ENCODE measurements around the gene TOP3A.
A peak's percentile ranks its signal among the peaks of the same experiment; 100 is the strongest.

The TOP3A gene

GRCh38 chr17:18259621-18260331 is 55.0 kb downstream of the TOP3A start:
- ATAC-seq (replicated peaks) (no peak), DNase-seq (no peak)
- H3K4me3 Mint-ChIP-seq = peak overlapping the region; percentile 84 to 90
- no peaks in the 10 kb centered on the region for H3K27me3 Mint-ChIP-seq
- H3K27ac Mint-ChIP-seq = peak overlapping the region; percentile 89
- peaks cover 26 to 57% of the 10 kb centered on the region in 2 donors for H3K4me1 Mint-ChIP-seq
- H3K9me3 Mint-ChIP-seq = no peaks in the 10 kb centered on the region
- peaks cover 8 to 17% of the 10 kb centered on the region in 2 donors for H3K36me3 Mint-ChIP-seq

DNA sequence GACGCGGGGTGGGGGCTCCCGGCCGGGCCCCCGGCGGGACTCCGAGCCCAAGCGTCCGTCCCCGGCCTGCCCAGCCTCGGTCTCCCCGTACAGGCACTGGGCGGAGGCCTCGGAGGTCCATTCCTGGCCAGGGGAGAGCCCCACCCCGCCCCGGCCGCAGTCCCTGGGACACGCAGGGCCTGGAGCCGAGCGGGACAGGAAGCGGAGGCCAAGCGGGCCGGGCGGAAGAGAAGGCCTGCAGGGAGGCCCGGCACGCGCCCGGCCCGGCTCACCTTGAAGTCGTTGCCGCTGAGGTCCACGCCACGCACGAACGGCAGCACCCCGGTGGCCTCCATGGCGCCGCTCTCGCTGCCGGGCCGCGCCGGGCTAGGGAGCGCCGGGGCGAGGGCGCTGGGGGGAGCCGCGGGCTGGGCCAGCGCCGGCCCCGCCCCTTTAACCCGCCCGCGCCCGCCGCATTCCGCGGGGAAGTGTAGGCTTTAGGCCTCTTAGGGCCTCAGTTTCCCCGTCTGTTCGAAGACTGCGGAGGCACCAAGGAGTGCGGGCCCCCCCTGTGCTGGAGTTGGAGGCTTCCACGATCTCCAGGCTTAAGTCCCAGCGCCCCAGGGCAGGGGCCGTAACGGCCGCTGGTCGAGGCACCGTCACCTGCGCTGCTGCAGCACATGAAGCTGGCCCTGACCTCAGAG is 56.3 kb downstream of the TOP3A start, which contains the start of gene FLII:
FLII (minus strand) TSS at position 383 of the 683 bp plus-strand sequence; CDS start at position 335, 48 bp downstream.
- H3K27me3 Mint-ChIP-seq = no peaks in the 10 kb centered on the region
- no peaks in the 10 kb centered on the region for H3K9me3 Mint-ChIP-seq
- peaks cover 16 to 28% of the 10 kb centered on the region in 2 donors for H3K36me3 Mint-ChIP-seq
- peak within 1 kb of the TSS; percentile 87 for H3K27ac Mint-ChIP-seq
- peak; percentile 46 to 49 for ATAC-seq (replicated peaks)
- DNase-seq = peak; percentile 36
- H3K4me3 Mint-ChIP-seq = peak within 1 kb of the TSS; percentile 95 to 100
- peaks cover 26 to 57% of the 10 kb centered on the region in 2 donors for H3K4me1 Mint-ChIP-seq

GRCh38 chr17:18257982-18258355 is 56.8 kb downstream of the TOP3A start:
- DNase-seq (peak; percentile 57), ATAC-seq (replicated peaks) (peak; percentile 63 to 65)
- H3K4me1 Mint-ChIP-seq = peaks cover 26 to 54% of the 10 kb centered on the region in 2 donors
- peak overlapping the region; percentile 95 to 100 for H3K4me3 Mint-ChIP-seq
- peak overlapping the region; percentile 87 for H3K27ac Mint-ChIP-seq
- no peaks in the 10 kb centered on the region for H3K9me3 Mint-ChIP-seq
- no peaks in the 10 kb centered on the region for H3K27me3 Mint-ChIP-seq
- H3K36me3 Mint-ChIP-seq = peaks cover 15 to 28% of the 10 kb centered on the region in 2 donors

DNA sequence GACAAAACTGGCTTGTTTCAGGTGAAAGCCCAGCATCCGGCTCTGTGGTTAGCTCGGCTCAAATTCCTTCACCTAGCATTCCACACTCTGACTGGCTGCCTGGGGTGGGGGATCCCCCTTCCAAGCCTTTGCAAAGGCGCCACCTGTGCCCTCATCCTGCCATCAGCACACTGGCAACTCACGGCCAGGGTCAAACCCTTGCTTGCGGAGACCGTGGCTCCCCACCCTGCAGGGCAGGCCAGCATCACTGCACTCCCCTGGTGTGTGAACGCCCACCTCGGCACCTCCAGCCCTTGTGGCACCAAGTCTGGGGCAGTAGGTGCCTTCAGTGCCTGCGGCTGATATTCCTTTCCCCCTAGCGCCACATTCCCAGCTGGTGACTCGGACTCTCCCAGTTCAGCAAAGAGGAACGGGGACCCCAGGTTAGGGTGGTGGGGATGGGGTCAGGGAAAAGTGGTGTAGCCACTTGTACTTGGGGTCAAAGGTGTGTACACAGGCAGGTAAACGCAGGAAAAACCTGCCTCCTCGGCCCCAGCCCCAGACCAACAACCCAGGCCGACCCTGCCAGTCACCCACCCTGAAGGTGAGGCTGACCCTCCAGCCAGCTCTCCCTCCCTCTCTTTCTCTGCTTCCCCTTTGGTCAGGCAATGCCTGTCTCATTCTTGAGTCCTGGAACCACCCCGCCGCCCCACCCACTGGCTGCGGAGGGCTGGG is 57.4 kb downstream of the TOP3A start:
- Mint-ChIP-seq H3K4me3 (peak overlapping the region; percentile 95 to 100), H3K36me3 (peaks cover 20 to 33% of the 10 kb centered on the region in 2 donors), H3K4me1 (peaks cover 23 to 48% of the 10 kb centered on the region in 2 donors), H3K27ac (peak overlapping the region; percentile 87), H3K9me3 (no peaks in the 10 kb centered on the region), H3K27me3 (no peaks in the 10 kb centered on the region)
- DNase-seq = no peak
- peak; percentile 10 to 11 for ATAC-seq (replicated peaks)

- Mint-ChIP-seq H3K27ac (no peak overlapping the region), H3K27me3 (no peaks in the 10 kb centered on the region), H3K36me3 (peaks cover 24 to 38% of the 10 kb centered on the region in 2 donors), H3K4me3 (peak overlapping the region; percentile 95 to 100), H3K9me3 (no peaks in the 10 kb centered on the region), H3K4me1 (peaks cover 22 to 42% of the 10 kb centered on the region in 2 donors)
- no peak for DNase-seq
- ATAC-seq (replicated peaks) = no peak
These were observed 58.0 kb downstream of the TOP3A start for GRCh38 chr17:18256776-18257175.

DNA sequence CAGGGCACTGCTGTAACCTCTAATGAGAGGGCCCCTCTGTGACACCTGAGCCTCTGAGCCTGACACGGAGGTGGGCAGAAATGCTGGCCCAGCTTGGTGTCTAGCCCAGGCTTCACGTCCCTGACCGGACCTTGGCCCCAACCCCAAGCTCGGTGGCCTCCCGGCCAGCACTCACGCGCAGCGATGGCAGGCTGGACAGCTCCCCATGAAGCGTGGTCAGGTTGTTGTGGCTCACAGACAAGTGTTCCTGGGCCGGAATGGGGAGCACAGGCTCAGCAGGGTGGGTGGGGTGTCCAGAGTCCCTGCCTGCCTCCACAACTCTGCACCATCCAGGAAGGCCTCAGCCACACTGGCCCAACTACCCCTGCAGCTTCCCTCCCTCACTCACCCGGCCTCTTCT is 58.4 kb downstream of the TOP3A start:
- no peaks in the 10 kb centered on the region for H3K9me3 Mint-ChIP-seq
- no peaks in the 10 kb centered on the region for H3K27me3 Mint-ChIP-seq
- DNase-seq (no peak), ATAC-seq (replicated peaks) (no peak)
- H3K36me3 Mint-ChIP-seq = peaks cover 27 to 42% of the 10 kb centered on the region in 2 donors
- peaks cover 19 to 38% of the 10 kb centered on the region in 2 donors for H3K4me1 Mint-ChIP-seq
- H3K27ac Mint-ChIP-seq = no peak overlapping the region
- H3K4me3 Mint-ChIP-seq = no peak overlapping the region

DNA sequence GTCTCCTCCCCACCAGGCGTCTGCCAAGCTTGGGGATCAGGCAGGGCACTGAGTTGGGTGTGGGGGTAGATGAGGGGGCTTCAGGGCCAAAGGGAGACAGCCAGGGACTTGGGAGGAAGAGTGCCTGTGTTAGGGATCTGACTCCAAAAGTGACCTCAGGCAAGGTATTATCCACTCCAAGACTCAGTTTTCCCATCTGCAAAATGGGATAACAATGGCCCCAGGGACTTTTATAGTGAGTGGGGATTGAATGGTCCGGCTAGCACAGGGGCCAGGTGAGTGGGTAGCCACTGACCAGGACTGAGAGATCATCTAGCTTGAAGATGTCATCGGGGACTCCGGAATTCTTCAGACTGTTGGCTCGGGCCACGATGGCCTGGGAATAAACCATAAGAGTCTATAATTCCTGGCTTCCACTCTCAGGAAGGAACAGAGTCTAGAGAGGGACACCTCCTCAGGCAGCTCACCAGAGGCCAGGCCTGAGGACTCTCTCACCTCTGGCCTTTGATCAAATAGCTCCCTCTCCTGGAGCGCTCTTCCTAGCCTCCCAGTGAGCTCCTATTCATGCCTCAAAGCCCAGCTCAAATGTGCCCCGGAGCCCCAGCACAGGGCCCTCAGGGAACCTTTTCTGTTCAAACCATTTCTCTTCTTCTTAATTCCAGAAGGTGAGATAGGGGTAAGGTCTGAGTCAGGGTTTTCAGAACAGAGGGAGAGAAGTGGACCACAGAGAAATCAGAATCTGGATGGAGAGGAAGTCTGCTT is 59.7 kb downstream of the TOP3A start:
- Mint-ChIP-seq H3K4me3 (no peak overlapping the region), H3K27me3 (no peaks in the 10 kb centered on the region), H3K27ac (no peak overlapping the region), H3K36me3 (peaks cover 37 to 55% of the 10 kb centered on the region in 2 donors), H3K9me3 (no peaks in the 10 kb centered on the region), H3K4me1 (peaks cover 17 to 27% of the 10 kb centered on the region in 2 donors)
- ATAC-seq (replicated peaks) (no peak), DNase-seq (no peak)

- H3K27ac Mint-ChIP-seq = no peak overlapping the region
- ATAC-seq (replicated peaks) (no peak), DNase-seq (no peak)
- no peaks in the 10 kb centered on the region for H3K27me3 Mint-ChIP-seq
- no peak overlapping the region for H3K4me3 Mint-ChIP-seq
- H3K36me3 Mint-ChIP-seq = peaks cover 43 to 61% of the 10 kb centered on the region in 2 donors
- peaks cover 13 to 24% of the 10 kb centered on the region in 2 donors for H3K4me1 Mint-ChIP-seq
- H3K9me3 Mint-ChIP-seq = no peaks in the 10 kb centered on the region
These were observed 60.6 kb downstream of the TOP3A start for GRCh38 chr17:18253947-18254821.

GRCh38 chr17:18253187-18253884 is 61.5 kb downstream of the TOP3A start:
- Mint-ChIP-seq H3K27ac (no peak overlapping the region), H3K4me3 (no peak overlapping the region), H3K9me3 (no peaks in the 10 kb centered on the region), H3K4me1 (peaks cover 10 to 30% of the 10 kb centered on the region in 2 donors), H3K36me3 (peaks cover 50 to 68% of the 10 kb centered on the region in 2 donors), H3K27me3 (no peaks in the 10 kb centered on the region)
- ATAC-seq (replicated peaks) (no peak), DNase-seq (no peak)

- Mint-ChIP-seq H3K4me3 (no peak overlapping the region), H3K4me1 (peaks cover 11 to 25% of the 10 kb centered on the region in 2 donors), H3K27me3 (no peaks in the 10 kb centered on the region), H3K27ac (peak overlapping the region; percentile 14), H3K9me3 (no peaks in the 10 kb centered on the region), H3K36me3 (peaks cover 59 to 71% of the 10 kb centered on the region in 2 donors)
- ATAC-seq (replicated peaks) = no peak
- DNase-seq = no peak
These were observed 62.6 kb downstream of the TOP3A start for GRCh38 chr17:18252160-18252559.

DNA sequence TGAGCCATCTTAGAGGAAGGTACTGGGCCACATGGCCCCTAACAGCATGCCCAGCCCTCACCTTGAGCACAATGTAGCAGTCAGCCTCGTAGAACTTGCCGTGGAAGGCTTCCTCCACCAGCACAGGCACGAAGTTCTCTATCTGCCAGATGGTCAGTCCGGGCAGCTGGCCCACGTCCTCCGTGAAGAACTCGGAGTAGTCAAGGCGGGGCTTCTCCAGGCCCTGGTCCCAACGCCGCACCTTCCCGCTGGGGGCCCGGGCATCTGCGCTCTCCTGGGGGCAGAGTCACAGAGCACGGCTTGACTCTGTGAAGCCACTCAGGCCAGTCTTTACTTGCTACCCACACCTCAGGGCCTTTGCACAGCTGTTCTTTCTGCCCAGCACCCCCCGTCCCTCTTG is 63.6 kb downstream of the TOP3A start:
- no peaks in the 10 kb centered on the region for H3K9me3 Mint-ChIP-seq
- H3K36me3 Mint-ChIP-seq = peaks cover 65 to 74% of the 10 kb centered on the region in 2 donors
- peaks cover 9 to 16% of the 10 kb centered on the region in 2 donors for H3K4me1 Mint-ChIP-seq
- no peaks in the 10 kb centered on the region for H3K27me3 Mint-ChIP-seq
- no peak overlapping the region for H3K27ac Mint-ChIP-seq
- DNase-seq = no peak
- ATAC-seq (replicated peaks) = no peak
- H3K4me3 Mint-ChIP-seq = no peak overlapping the region

GRCh38 chr17:18250708-18251107 is 64.1 kb downstream of the TOP3A start:
- no peaks in the 10 kb centered on the region for H3K9me3 Mint-ChIP-seq
- peaks cover 9 to 13% of the 10 kb centered on the region in 2 donors for H3K4me1 Mint-ChIP-seq
- H3K36me3 Mint-ChIP-seq = peaks cover 68 to 77% of the 10 kb centered on the region in 2 donors
- no peak overlapping the region for H3K4me3 Mint-ChIP-seq
- DNase-seq = no peak
- ATAC-seq (replicated peaks) = no peak
- no peak overlapping the region for H3K27ac Mint-ChIP-seq
- no peaks in the 10 kb centered on the region for H3K27me3 Mint-ChIP-seq
